GM23338 (cell line): ENCODE measurements around the gene MRPL1. TPM values are rescaled to one million over a fixed set of nuclear protein-coding genes. Genes with fewer than 3 reads are reported as not detected.

ENCODE experiments used
- ATAC-seq: fragments of 200-7000 bp; cut with Tn5 transposase; 3 replicates; pipeline ENCODE4 v1.9.1; 2020
- DNase-seq: peaks from one replicate; pipeline ENCODE4 v3.0.0-alpha.2; 2015; ENCODE audit warnings: low spot score
- H2AFZ ChIP-seq: fragments of 200-600 bp; sonication (generic); 2 replicates; pipeline ENCODE4 v1.8.0; 2016; ENCODE audit warnings: antibody characterized with exemption, mild to moderate bottlenecking, moderate library complexity
- H3F3A ChIP-seq: fragments of 200-600 bp; sonication (generic); replicated peaks from 2 replicates; pipeline ENCODE4 v1.8.0; 2017; ENCODE audit warnings: antibody characterized with exemption, mixed run types, low read depth
- H3K27ac ChIP-seq: fragments of 200-600 bp; sonication (generic); 2 replicates; pipeline ENCODE4 v1.6.1; 2016; ENCODE audit warnings: low read depth
- H3K27me3 ChIP-seq: fragments of 200-600 bp; sonication (generic); 2 replicates; pipeline ENCODE4 v1.8.0; 2016; ENCODE audit warnings: mild to moderate bottlenecking, mixed run types, moderate library complexity; ENCODE audit not compliant: insufficient read depth
- H3K36me3 ChIP-seq: fragments of 200-600 bp; sonication (generic); 2 replicates; pipeline ENCODE4 v1.8.0; 2016; ENCODE audit warnings: mild to moderate bottlenecking; ENCODE audit not compliant: insufficient read depth
- H3K4me1 ChIP-seq: fragments of 200-600 bp; sonication (generic); 2 replicates; pipeline ENCODE4 v1.8.0; 2016; ENCODE audit warnings: mild to moderate bottlenecking, moderate library complexity; ENCODE audit not compliant: insufficient read depth
- H3K4me2 ChIP-seq: fragments of 200-600 bp; sonication (generic); 2 replicates; pipeline ENCODE4 v1.7.1; 2017; ENCODE audit warnings: mixed run types
- H3K4me3 ChIP-seq: fragments of 200-600 bp; sonication (generic); 2 replicates; pipeline ENCODE4 v1.6.1; 2016; ENCODE audit warnings: mixed run types
- H3K79me2 ChIP-seq: fragments of 200-600 bp; sonication (generic); replicated peaks from 2 replicates; pipeline ENCODE4 v1.8.0; 2017; ENCODE audit warnings: mild to moderate bottlenecking; ENCODE audit not compliant: insufficient read depth
- H3K9me2 ChIP-seq: fragments of 200-600 bp; sonication (generic); 2 replicates; pipeline ENCODE4 v1.8.0; 2017; ENCODE audit not compliant: insufficient read depth
- H4K20me1 ChIP-seq: fragments of 200-600 bp; sonication (generic); replicated peaks from 2 replicates; pipeline ENCODE4 v1.8.0; 2017; ENCODE audit warnings: mild to moderate bottlenecking; ENCODE audit not compliant: insufficient read depth
- H3K27ac Mint-ChIP-seq: 2 replicates; pipeline ENCODE4 v1.8.0; 2020; ENCODE audit warnings: inconsistent platforms, mild to moderate bottlenecking, moderate library complexity, mixed read lengths
- H3K27me3 Mint-ChIP-seq: 3 replicates; pipeline ENCODE4 v1.8.0; 2022; ENCODE audit warnings: low read depth, mild to moderate bottlenecking, moderate library complexity, mixed read lengths, inconsistent platforms; ENCODE audit not compliant: insufficient read depth, poor library complexity
- H3K36me3 Mint-ChIP-seq: 3 replicates; pipeline ENCODE4 v1.8.0; 2021; ENCODE audit warnings: low read depth, mild to moderate bottlenecking, inconsistent platforms, moderate library complexity, mixed read lengths
- H3K4me1 Mint-ChIP-seq: 3 replicates; pipeline ENCODE4 v1.8.0; 2020; ENCODE audit warnings: mild to moderate bottlenecking, inconsistent platforms, mixed read lengths
- H3K4me3 Mint-ChIP-seq: 3 replicates; pipeline ENCODE4 v1.8.0; 2021; ENCODE audit warnings: moderate library complexity, mild to moderate bottlenecking, inconsistent platforms, mixed read lengths
- H3K9me3 Mint-ChIP-seq: 3 replicates; pipeline ENCODE4 v1.8.0; 2020; ENCODE audit warnings: moderate library complexity, mild to moderate bottlenecking, inconsistent platforms, mixed read lengths
- CREB1 ChIP-seq: fragments of 250-450 bp; sonication (Bioruptor Pico); IDR thresholded peaks from 2 replicates; pipeline ENCODE4 v1.5.0; 2020; ENCODE audit warnings: low read depth, mild to moderate bottlenecking, moderate library complexity
- EZH2 ChIP-seq: fragments of 200-600 bp; sonication (generic); IDR thresholded peaks from one replicate; pipeline ENCODE4 v1.8.0; 2017; ENCODE audit warnings: antibody characterized with exemption, mild to moderate bottlenecking, low read depth; ENCODE audit not compliant: unreplicated experiment
- EZH2phosphoT487 ChIP-seq: fragments of 200-600 bp; sonication (generic); IDR thresholded peaks from one replicate; pipeline ENCODE4 v1.8.1; 2018; ENCODE audit warnings: antibody characterized with exemption; ENCODE audit not compliant: unreplicated experiment
- POLR2AphosphoS5 ChIP-seq: IDR thresholded peaks from 2 replicates; pipeline ENCODE4 v1.6.1; 2016; ENCODE audit warnings: antibody characterized with exemption, low read depth
- REST ChIP-seq: IDR thresholded peaks from one replicate; pipeline ENCODE4 v1.6.1; 2018; ENCODE audit warnings: antibody characterized with exemption; ENCODE audit not compliant: unreplicated experiment
- STAT1 ChIP-seq: IDR thresholded peaks from one replicate; pipeline ENCODE4 v1.6.1; 2016; ENCODE audit warnings: antibody characterized with exemption; ENCODE audit not compliant: unreplicated experiment
- ZNF114 ChIP-seq: fragments of 250-450 bp; sonication (Bioruptor Pico); IDR thresholded peaks from 2 replicates; pipeline ENCODE4 v1.5.0; 2020; ENCODE audit warnings: mild to moderate bottlenecking, moderate library complexity
- ZNF331 ChIP-seq: fragments of 250-450 bp; sonication (Bioruptor Pico); IDR thresholded peaks from 2 replicates; pipeline ENCODE4 v1.5.0; 2020; ENCODE audit warnings: low read depth, mild to moderate bottlenecking, moderate library complexity
- polyA plus RNA-seq: library from polyadenylated mRNA; unstranded; fragments of >200 nt; fragmentation: Nextera tagmentation; extraction: Ambion mirVana; gene quantifications from 2 replicates; pipeline ENCODE4 v1.2.1, GENCODE V29; 2016
- total RNA-seq: library from RNA; depleted of rRNA; stranded (reverse); fragments of >200 nt; shearing (Covaris generic); gene quantifications from 2 replicates; pipeline ENCODE4 v1.2.3, GENCODE V29; 2014
- TF ChIP-seq, protein P1 (sequence below): IDR thresholded peaks from 2 replicates; pipeline ENCODE4 v1.6.1; 2016; ENCODE audit warnings: antibody characterized with exemption

MRPL1 gene
- total and polyA plus RNA-seq, 2 experiments from 2014 or later, result 29.2 to 46.5 TPM

DNA sequence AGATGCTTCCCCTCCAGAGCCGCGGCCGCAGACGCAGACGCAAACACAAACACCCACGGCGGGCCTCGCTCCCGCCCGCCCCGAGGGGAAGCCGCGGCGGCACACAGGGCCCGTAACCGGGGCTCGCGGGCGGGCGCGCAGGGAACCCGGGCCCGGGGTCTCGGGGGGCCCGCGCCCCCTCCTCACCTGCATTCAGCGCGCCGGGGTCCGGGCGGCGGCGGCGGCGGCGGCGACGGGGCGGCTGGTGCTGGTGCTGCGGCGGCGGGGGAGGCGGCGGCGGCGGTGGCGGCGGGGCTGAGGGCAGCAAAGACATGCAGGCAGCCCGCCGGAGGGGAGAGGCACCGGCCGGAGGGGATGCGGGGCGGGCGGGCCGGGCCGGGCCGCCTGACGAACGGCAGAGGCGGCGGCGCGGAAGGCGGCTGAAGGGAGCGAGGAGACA lies 43.2 kb upstream of the MRPL1 start:
- no peaks in the 10 kb centered on the region for H3K9me2 ChIP-seq
- Mint-ChIP-seq H3K27me3 (peaks cover 12% of the 10 kb centered on the region), H3K4me3 (peak overlapping the region; percentile 96), H3K36me3 (no peaks in the 10 kb centered on the region; the same call in 2 of the 3 replicates), H3K4me1 (peaks cover 12% of the 10 kb centered on the region), H3K9me3 (no peaks in the 10 kb centered on the region), H3K27ac (no peak overlapping the region)
- H3K4me1 ChIP-seq, result peaks cover 12% of the 10 kb centered on the region
- H3K79me2 ChIP-seq, result peaks cover 26% of the 10 kb centered on the region; the same call in 1 of the 2 replicates
- peak; percentile 13 for DNase-seq
- peak overlapping the region; percentile 95 for H3K4me3 ChIP-seq
- H3K36me3 ChIP-seq, result no peaks in the 10 kb centered on the region
- H2AFZ ChIP-seq, result peak overlapping the region; percentile 97
- H3K27me3 ChIP-seq, result no peaks in the 10 kb centered on the region
- no peak overlapping the region for H3K27ac ChIP-seq
- TF ChIP-seq ZNF331 (CRISPR knock-in tag), result no peak
- TF ChIP-seq ZNF114, result no peak
- no peak for TF ChIP-seq POLR2AphosphoS5
- TF ChIP-seq EZH2, result peak; percentile 5
- no peak for TF ChIP-seq CREB1 (CRISPR knock-in tag)
- no peak for TF ChIP-seq STAT1
- no peak for TF ChIP-seq REST
- TF ChIP-seq, protein P1, sequence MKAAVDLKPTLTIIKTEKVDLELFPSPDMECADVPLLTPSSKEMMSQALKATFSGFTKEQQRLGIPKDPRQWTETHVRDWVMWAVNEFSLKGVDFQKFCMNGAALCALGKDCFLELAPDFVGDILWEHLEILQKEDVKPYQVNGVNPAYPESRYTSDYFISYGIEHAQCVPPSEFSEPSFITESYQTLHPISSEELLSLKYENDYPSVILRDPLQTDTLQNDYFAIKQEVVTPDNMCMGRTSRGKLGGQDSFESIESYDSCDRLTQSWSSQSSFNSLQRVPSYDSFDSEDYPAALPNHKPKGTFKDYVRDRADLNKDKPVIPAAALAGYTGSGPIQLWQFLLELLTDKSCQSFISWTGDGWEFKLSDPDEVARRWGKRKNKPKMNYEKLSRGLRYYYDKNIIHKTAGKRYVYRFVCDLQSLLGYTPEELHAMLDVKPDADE, result no peak
- 0 out of 2 replicates have a peak, but pooled peaks cover 6% of the 10 kb centered on the region for H3F3A ChIP-seq
- H3K4me2 ChIP-seq, result peak overlapping the region; percentile 90
- peak; percentile 12 for ATAC-seq
- H4K20me1 ChIP-seq, result peaks cover 18% of the 10 kb centered on the region

- H3K27ac ChIP-seq, result peak overlapping the region; percentile 72; the same call in 1 of the 2 replicates
- peak overlapping the region; percentile 94 for H2AFZ ChIP-seq
- H3K4me3 ChIP-seq, result peak overlapping the region; percentile 95
- H3K4me1 ChIP-seq, result peaks cover 12% of the 10 kb centered on the region
- H3K9me2 ChIP-seq, result no peaks in the 10 kb centered on the region
- Mint-ChIP-seq H3K27ac (peak overlapping the region; percentile 94), H3K4me1 (peaks cover 12% of the 10 kb centered on the region), H3K9me3 (no peaks in the 10 kb centered on the region), H3K36me3 (no peaks in the 10 kb centered on the region; the same call in 2 of the 3 replicates), H3K27me3 (peaks cover 12% of the 10 kb centered on the region), H3K4me3 (peak overlapping the region; percentile 96)
- peak; percentile 81 for TF ChIP-seq POLR2AphosphoS5
- no peak for TF ChIP-seq EZH2phosphoT487
- peak; percentile 80 for TF ChIP-seq CREB1 (CRISPR knock-in tag)
- no peak for TF ChIP-seq STAT1
- TF ChIP-seq, protein P1, result no peak
- H4K20me1 ChIP-seq, result peaks cover 18% of the 10 kb centered on the region
- ATAC-seq (peak; percentile 78), DNase-seq (peak; percentile 95)
- H3K27me3 ChIP-seq, result no peaks in the 10 kb centered on the region
- 0 out of 2 replicates have a peak, but pooled peaks cover 6% of the 10 kb centered on the region for H3F3A ChIP-seq
- H3K36me3 ChIP-seq, result no peaks in the 10 kb centered on the region
- H3K79me2 ChIP-seq, result peaks cover 21% of the 10 kb centered on the region; the same call in 1 of the 2 replicates
- peak overlapping the region; percentile 82 for H3K4me2 ChIP-seq
These were observed 42.6 kb upstream of the MRPL1 start for GRCh38 chr4:77819843-77820648.
